HG03060 (cell line): ENCODE results near the gene AP5Z1.

Experiments
- ATAC-seq: cut with Tn5 transposase; IDR thresholded peaks from one replicate; pipeline ENCODE4 v1.9.1; 2021; ENCODE audit warnings: low read depth, moderate number of reproducible peaks; ENCODE audit not compliant: unreplicated experiment

Gene AP5Z1

DNA sequence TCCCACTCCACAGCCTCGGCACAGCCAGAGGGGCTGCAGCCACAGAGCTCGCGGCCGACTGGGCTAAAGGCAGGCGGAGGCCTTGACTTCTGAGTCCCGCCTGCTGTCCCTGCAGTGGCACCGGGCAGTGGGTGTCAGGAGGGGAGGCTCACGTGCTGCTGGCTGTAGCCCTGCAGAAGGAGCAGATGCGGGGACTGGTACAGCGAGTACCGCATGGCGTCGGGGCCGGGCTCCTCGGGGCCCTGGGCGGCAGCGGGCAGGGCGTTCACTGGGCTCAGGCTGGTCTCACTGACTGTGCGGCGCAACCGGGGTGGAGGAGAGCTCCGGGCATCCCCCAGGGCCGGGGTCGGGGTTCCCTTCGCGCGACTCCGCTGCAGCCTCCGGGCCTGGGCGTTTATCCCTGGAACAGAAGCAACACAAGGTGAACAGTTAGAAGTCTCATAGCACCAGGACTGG, 60.8 kb downstream of the AP5Z1 start:
- ATAC-seq, result no peak

- ATAC-seq, result no peak
These were observed 61.8 kb downstream of the AP5Z1 start for GRCh38 chr7:4837041-4837802.

- ATAC-seq, result no peak
These were observed 62.6 kb downstream of the AP5Z1 start for GRCh38 chr7:4837803-4838625.

DNA sequence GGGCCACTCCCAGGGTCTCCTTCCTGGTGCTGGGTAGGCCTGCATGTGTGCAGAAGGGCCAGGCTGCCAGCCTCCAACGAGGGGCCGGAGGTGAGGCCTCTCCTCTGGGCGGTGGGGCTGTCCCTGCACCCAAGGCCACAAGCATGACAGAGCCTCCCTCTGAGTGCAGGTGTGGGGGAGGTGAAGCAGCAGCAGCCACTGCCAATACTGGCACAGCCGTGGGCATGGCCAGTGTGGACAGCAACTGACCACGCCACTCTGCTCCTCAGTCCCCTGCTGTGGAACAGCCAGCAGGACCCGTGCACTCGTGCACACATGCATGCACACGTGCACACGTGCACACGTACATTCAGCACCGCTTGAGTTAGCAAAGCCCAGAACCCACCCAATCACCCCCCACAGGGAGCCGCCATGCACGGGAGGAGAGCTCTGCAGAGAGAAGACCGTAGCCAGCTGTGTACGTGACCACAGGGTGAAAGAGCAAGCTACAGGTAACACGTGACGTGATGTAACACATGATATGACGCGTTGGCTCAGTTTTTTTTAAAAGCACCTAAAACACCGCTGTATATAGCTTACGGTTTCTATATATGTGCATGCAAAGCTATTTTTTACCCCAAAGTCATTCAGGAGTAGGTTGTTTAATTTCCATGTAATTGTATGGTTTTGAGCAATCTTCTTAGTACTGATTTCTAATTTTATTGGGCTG, 63.4 kb downstream of the AP5Z1 start:
- ATAC-seq, result no peak

DNA sequence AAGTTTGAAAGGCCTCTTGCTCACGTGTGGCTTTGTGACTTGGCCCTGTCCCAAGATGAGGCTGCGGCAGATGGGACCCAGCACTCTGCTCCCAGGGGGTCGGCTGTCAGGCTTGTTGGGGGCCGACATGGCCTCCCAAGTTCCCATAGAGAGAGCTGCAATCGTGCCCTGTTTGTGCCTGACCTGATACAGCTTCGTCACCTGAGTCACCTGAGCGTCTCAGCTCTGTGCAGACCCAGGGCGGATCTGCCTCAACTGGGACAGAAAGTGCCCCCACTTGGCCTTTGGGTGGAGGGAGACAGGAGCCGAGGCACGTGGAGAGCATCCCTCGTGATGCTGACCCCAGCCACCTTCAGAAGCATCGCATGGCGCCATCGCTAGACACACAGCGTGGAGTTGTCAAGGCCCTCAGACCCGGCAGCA, 64.7 kb downstream of the AP5Z1 start:
- ATAC-seq, result no peak
